HG02759 (cell line): ENCODE data around the gene ALDH1L2.

ENCODE experiments used
- ATAC-seq: cut with Tn5 transposase; IDR thresholded peaks from one replicate; pipeline ENCODE4 v1.9.1; 2021; ENCODE audit warnings: mild to moderate bottlenecking, moderate library complexity; ENCODE audit not compliant: unreplicated experiment

ALDH1L2 gene

DNA sequence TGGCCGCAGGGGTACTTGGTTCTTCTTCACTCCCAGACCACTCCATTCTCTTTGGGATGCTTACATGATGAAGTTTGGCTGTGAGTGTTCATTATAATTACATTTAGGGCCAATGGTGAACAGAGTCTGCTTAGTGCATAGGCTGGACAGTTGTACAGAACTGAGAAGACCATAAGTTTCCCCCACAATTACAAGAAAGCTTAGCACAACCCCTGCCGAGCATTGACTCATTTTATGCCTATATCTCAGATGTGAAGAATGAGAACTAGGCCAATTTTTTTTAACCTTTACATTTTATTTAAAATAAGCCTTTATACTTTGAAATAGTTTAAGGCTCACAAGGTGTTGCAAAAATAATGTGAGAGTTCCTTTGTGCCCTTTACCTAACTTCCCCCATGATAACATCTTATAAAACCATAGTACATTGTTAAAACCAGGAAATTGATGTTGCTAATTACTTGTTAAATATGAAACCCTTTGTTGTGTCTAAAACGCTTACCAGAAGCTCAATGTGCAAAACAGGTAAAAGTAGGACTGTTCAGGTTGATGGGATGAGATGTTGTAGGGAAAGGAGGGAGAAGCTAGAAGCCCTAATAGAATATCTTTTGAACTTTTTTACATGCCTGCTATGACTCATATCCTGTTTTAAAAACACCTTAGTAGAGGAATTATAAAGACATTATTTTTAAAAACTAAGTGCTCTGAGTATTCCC is 47.2 kb downstream of the ALDH1L2 start:
- ATAC-seq, result no peak

GRCh38 chr12:105033851-105034250 is 50.4 kb downstream of the ALDH1L2 start:
- no peak for ATAC-seq

DNA sequence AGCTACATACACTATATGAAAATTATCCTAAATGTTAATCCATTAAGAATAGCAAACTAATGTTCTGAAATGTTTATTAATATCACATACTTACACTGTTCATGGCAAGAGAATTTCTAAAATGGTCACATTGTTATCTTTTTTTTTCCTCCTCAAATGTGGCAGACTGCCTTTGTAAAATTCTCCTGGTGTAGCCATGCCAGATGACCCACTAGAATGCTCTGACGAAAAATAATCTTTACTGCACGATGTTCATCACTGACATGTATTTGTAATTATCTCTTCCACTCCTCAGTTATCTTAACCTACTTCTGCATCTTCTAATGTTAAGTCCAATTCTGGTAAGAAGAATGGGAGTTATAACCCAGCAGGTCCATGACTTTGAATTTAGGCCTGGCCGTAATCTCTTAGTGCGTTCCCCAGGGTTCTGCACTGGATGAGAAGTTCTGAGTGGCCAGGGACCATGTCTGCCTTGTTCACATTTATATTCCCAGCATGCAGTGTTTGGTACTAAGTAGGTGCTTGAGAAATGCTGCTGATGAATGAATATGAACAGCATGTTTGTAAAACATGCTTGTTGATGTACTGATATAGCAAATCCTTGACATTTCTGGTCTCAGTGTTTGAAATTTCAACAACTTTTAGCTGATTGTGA is 51.4 kb downstream of the ALDH1L2 start:
- no peak for ATAC-seq

GRCh38 chr12:105030820-105031807 is 53.1 kb downstream of the ALDH1L2 start:
- ATAC-seq, result peak; percentile 88

GRCh38 chr12:105026411-105026810 is 57.8 kb downstream of the ALDH1L2 start:
- ATAC-seq, result no peak

DNA sequence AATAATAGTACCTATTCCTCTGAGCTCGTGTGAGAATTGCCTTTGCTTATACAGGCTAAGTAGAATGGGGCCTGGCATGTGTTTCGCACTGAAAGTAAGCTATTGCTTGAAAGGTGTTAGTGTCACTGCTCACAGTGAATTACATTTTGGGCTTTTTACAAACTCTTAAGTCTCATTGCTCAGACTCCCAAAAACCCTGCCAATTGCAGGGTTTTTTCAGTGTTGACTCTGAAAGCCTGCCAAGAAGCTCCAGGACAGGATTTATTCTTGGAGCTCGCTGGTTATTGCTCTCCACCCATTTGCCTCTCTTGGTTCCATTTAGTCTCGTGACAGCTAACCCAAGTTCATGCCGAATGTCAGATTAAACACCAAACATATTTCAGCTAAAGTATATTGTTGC is 58.4 kb downstream of the ALDH1L2 start:
- ATAC-seq, result no peak

DNA sequence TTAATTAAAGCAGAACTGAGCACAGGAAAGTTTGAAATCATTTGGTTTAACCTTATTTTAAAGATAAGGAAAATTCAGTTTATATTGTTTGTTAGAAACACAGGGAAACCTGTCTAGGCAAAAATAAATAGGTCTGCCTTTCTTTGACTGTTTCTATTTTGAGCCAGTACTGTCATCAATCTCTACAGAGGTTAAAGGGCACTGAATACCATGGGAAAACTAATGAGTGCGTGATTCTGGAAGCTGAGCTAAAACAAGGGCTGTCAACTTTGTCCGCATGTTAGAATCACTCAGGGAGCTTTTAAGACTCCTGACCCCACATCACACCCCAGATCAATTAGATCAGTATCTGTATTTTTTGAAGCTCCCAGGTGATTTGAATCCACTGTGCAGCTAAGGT is 59.3 kb downstream of the ALDH1L2 start:
- no peak for ATAC-seq

DNA sequence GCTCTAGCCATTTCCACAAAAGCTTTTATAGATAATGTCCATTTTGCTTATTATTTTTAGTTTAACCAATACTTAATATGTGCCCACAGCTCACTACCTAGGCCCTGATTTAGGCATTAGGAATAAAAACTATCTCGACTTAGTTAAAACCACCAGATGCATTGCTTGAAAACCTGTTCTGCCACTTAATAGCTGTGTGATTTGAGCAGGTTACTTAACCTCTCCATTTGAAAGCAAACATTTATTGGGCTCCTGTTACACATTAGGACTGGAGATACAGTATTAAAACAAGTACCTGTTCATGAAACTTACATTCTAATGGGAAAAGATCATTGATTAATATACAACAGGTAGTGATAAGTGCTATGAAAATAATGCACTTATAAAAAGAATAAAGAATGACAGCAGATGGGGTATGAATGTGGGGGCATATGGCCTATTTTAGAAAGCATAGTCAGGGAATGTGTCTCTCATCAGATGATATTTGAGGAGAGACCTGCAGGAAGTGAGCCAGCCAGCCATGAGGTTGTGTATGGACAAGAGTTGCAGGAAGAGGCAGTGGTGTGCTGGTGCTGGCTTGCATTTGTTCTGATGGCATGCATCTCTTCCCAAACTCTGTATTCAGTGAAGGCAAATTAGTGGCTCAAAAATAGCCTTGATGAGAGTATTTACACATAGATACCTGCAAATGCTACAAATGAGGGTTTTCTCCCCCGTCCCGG is 63.9 kb downstream of the ALDH1L2 start:
- ATAC-seq, result no peak

DNA sequence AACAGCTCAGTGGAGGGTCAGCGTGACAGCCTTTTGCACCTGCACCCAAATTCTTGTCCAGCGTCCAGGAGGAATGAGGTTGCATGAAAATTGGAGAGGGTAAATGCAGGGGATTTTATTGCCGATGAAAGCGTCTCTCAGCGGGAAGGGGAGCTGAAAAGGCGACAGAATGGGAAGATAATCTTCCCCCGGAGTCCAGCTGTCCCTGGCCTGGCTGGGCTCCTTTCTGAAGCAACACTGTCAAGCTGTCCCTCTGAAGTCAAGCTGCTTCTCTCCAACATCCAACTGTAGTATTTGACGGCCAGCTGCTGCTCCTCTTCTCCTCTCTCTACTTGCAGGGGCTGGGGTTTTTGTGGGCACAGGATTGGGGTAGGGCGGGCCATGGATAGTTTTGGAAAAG is 65.5 kb downstream of the ALDH1L2 start:
- ATAC-seq, result no peak

- ATAC-seq, result no peak
Observed at GRCh38 chr12:105018012-105018411, 66.2 kb downstream of the ALDH1L2 start.

DNA sequence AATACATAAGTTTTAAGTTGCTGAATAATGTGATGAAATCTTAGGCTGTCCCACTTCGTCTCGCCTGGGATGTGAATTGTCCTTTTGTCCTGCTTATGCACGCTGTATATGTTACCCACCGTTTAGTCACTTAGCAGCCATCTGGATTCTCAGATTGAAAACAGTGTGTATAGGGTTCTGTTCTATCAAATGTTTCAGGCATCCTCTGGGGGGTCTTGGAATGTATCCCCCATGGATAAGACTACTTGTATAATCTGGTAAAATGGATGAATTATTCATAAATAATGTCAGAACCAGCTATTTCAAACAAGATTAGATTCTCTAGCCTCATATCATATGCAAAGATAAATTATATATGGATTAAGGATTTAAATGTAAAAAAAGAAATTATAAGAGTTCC is 68.7 kb downstream of the ALDH1L2 start:
- ATAC-seq, result no peak

DNA sequence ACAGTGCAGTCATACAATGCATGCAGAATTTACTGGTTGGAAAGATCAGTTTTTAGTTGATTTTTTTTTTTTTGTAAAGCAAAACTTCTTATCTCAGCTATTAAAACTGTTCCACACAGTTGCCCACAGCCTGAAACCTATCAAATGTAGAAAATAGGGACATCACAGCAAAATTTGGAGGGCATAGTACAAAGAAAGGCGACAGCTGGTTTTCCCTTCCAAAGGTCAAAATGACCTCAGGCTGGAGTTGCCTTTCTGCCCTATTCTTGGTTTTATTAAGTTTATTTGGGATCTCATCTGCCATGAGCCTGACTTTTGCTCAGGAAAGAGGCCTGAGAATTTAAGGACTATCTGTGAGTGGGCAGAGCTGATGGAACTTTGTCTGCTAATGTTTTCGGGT is 69.7 kb downstream of the ALDH1L2 start:
- no peak for ATAC-seq

DNA sequence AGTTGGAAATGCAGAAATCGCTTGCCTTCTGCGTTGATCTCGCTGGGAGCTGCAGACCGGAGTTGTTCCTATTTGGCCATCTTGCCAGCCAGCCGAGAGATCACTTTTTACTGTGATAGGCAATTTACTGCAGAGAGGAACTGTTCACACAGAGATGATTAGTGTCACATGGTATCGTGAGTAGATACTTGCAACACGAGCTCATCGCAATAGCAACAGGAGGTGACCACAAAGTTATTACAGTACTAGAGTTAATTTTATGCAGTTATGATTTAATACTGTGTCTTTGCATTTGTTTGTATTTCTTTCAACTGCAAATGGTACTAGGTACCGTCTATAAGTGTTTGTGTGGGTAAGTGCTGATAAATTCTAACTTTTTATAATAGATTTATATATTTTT is 70.4 kb downstream of the ALDH1L2 start:
- no peak for ATAC-seq

GRCh38 chr12:105001476-105001875 is 82.8 kb downstream of the ALDH1L2 start:
- ATAC-seq, result no peak

GRCh38 chr12:104999347-104999685 is 84.9 kb downstream of the ALDH1L2 start:
- no peak for ATAC-seq

DNA sequence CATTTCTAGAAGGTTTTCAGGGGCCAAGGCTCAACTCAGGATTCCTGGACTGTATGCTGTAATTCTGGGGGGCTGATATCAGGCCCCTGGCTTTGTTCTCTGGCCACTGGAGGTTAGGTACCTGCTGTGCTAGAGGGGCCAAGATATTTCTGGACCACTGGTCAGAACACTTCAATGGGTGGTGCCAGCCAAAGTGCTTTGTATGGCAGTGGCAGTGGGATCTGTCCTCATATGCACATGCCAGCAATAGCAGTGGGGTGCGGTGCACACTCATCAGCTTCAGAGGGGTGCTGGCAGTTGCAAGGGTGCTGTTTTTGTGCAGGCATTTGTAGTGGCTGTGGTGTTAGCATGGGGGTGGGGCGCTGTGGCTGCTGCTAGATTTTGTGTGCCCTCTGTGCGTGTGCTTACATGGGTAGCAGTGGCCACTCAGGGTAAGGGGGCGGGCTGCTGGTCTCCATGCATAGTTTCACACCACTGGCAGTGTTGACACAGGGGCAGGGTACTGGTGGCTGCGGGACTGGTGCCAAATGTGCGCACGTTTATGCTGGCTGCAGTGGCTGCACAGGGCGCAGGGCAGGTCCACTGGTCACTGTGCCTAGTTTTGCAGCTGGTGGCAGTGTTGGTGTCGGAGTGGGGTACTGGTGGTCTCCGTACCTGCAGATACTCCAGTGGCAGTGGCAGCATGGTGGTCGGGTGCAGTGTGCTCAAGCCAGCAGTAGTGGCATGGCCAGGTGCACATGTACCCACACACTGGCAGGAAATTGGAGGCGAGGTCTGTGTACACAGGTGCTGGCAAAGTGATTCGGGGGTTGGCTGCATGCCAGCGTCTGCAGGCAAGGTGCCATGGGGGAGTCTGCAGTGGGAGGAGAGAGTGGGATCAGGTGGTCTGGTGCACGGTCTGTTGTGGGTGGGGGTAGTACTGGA is 85.6 kb downstream of the ALDH1L2 start:
- no peak for ATAC-seq

DNA sequence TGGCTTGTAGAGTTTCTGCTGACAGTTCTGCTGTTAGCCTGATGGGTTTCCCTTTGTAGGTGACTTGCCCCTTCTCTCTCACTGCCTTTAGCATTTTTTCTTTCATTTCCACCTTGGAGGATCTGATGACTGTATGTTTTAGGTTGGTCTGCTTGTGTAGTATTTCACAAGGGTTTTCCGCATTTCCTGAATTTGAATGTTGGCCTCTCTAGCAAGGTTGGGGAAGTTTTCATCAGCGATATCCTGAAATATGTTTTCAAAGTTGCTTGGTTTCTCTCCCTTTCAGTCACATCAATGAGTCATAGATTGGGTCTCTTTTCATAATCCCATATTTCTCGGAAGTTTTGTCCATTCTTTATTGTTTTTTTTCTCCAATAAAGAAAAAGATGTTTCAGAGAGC is 86.7 kb downstream of the ALDH1L2 start:
- ATAC-seq, result no peak

GRCh38 chr12:104994336-104994735 is 89.9 kb downstream of the ALDH1L2 start:
- no peak for ATAC-seq

GRCh38 chr12:104991565-104992128 is 92.6 kb downstream of the ALDH1L2 start:
- no peak for ATAC-seq

GRCh38 chr12:104990950-104991349 is 93.3 kb downstream of the ALDH1L2 start:
- ATAC-seq, result no peak
